KBM-7 (cell line): Measurements from ENCODE around the gene DYRK2.

Experiments used
- DNase-seq: peaks from one replicate; pipeline ENCODE4 v3.0.0-alpha.2; 2015
- in situ Hi-C: fragments of 300-500 bp; cut with MboI; formaldehyde crosslinking; loops from 2 replicates; pipeline ENCODE4 v1.14.3; 2020; ENCODE audit warnings: low sequenced_read_pairs, low pct_unique_long_range_greater_than_20kb, mixed read lengths

The DYRK2 gene

DNA sequence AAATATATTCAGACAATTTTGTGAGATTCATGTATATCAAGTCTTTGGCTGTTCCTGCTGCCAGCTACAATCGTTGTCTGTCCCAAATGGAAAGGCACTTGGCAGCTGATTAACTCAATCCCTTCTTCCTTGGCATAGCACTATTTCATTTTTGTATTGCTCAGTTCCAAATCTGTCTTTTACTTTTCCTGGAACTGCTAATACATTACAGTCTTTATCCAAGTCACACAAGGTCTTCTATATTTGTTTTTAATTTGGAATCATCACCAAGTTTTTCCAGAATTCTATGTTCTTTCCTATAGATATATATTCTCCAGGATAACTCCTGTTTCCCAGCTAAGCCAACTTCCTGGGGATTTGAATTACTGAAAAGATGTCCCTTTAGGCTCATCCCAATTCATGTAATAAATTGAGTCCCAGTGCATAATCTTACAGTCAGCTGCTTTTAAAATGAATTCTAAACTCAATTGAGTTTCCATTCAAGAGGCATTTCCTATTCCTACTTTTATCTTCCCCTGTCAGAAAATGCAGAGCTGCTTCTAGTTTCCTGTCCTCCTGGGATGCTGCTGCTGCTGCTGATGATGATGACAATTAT, 45.9 kb downstream of the DYRK2 start:
- no peak for DNase-seq
- in situ Hi-C loops, result no loop called here

- no peak for DNase-seq
- in situ Hi-C loops, result no loop called here
Measured at GRCh38 chr12:67695974-67696373, 47.4 kb downstream of the DYRK2 start.

- in situ Hi-C loops, result no loop called here
- no peak for DNase-seq
Measured at GRCh38 chr12:67697443-67697842, 48.9 kb downstream of the DYRK2 start.

GRCh38 chr12:67697967-67698366, 49.4 kb downstream of the DYRK2 start:
- in situ Hi-C loops, result no loop called here
- no peak for DNase-seq

- DNase-seq, result peak; percentile 78
- in situ Hi-C loops, result no loop called here
Measured at GRCh38 chr12:67698672-67699581, 50.4 kb downstream of the DYRK2 start.

GRCh38 chr12:67701121-67701520, 52.6 kb downstream of the DYRK2 start:
- in situ Hi-C loops, result no loop called here
- DNase-seq, result no peak

DNA sequence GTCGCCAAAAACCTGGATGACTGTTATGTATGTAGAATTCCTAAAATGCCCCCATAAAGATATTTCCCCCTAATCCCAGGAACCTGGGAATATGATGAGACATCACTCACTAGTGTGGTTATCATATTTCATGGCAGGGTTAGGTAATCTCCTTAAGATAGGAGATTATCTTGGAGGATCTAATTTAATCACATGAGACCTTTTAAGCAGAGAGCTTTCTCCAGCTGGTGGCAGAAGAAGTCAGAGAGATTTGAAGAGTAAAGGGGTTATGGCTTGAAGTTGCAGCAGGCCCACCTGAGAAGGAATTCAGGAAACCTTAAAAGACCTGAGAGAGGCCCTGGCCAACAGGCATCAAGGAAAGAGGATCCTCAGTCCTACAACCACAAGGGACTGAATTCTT, 53.6 kb downstream of the DYRK2 start:
- DNase-seq, result no peak

GRCh38 chr12:67704071-67704470, 55.5 kb downstream of the DYRK2 start:
- no peak for DNase-seq
- in situ Hi-C loops, result no loop called here

More for the DNA sequence above, 53.6 kb downstream of the DYRK2 start:
- in situ Hi-C loops, result no loop called here

DNA sequence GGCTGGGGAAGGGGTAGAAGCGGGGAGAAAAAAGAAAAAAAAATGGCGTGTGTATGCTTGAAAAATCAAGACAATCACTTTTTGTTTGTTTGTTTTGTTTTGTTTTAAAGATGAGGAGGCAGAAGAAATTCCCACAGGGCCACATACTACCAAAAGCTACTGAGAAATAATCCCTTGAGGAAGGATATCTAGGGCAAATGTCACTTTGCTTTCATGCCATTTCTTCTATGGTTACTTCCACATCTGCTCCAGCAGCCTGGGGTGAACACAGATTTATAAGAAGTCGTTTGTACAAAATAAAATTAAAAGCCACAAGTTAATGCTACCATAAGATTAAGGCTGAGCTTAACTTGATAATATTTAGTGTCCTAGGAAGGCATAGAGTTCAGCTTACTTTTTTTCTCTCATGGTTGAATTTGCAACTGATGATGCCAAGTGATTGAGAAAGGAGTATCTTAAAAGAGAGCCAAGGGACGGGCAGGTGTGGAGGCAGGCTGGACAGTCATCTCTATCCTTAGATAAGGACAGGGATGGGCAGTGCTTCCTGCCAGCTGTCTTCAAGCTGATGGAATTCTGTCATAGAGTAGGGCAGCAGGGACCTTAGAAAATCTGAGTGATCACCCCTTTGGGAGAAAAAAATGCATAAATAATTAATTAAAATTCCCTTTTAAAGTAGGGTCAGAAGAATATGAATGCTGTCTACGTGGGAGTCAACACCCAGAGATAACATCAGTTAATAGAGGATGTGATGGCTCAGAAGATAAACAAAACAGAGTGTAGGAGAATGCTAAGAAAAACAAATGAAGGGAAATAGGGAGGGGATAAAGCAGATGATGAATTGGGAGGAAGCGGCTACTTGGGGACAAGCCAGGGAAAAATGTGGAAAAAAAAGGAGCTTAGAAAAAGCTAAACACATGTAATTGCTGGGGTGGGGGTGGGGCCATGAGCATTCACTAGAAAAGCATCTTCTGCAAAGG, 57.1 kb downstream of the DYRK2 start:
- no peak for DNase-seq
- in situ Hi-C loops, result no loop called here

- in situ Hi-C loops, result no loop called here
- DNase-seq, result no peak
Measured at GRCh38 chr12:67709367-67709954, 60.9 kb downstream of the DYRK2 start.

DNA sequence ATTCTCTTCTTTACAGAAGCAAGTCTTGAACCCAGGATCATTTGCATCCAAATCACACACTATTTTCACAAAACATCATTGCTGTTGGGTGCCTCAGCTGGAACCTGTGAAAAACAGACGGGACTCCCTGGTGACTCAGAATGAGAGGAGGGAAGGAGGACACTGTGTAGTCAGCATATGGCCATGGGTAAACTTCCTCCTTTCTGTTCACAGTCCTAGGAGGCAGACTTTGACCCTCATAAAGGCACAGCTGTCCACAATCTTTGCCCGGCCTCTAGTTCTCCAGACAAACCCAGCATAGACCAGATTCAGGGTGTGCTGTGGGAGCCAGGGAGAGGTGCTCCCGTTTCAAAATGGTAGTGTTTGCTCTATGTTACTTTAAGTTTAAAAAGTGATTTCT, 62.0 kb downstream of the DYRK2 start:
- in situ Hi-C loops, result no loop called here
- peak; percentile 38 for DNase-seq

DNA sequence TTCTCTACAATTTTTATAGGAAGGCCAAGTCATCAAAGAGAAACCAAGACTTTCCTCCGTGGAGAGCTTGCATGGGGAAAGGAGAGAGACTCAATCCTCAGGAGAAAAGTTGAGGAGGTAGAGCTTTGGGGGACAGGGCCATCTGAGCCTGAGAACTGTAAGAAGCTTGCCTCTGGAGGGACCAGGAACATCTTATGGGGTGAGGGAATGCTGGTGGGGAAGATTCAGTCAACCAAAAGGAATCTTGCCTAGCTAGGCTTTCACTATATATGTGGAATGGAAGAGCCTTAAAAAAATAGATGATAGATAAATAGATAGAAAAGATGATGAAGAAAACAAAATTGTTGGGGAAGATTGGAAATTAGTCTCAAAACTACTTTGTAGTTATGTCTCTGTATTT, 63.5 kb downstream of the DYRK2 start:
- in situ Hi-C loops, result no loop called here
- no peak for DNase-seq

- no peak for DNase-seq
- in situ Hi-C loops, result no loop called here
Measured at GRCh38 chr12:67714648-67715047, 66.1 kb downstream of the DYRK2 start.
